CD4-positive, alpha-beta T cell treated with Interleukin-4 for 4 hours (primary cell): ENCODE measurements around the gene MGAT4B.
"Not testable (repeated sequence)": the region's sequence is repeated elsewhere in the genome, so short reads cannot be mapped to it uniquely, and the experiment has no call there.

Experiments
- DNase-seq: peaks from one replicate; pipeline ENCODE4 v3.0.0-alpha.2; 2020

Gene MGAT4B

DNA sequence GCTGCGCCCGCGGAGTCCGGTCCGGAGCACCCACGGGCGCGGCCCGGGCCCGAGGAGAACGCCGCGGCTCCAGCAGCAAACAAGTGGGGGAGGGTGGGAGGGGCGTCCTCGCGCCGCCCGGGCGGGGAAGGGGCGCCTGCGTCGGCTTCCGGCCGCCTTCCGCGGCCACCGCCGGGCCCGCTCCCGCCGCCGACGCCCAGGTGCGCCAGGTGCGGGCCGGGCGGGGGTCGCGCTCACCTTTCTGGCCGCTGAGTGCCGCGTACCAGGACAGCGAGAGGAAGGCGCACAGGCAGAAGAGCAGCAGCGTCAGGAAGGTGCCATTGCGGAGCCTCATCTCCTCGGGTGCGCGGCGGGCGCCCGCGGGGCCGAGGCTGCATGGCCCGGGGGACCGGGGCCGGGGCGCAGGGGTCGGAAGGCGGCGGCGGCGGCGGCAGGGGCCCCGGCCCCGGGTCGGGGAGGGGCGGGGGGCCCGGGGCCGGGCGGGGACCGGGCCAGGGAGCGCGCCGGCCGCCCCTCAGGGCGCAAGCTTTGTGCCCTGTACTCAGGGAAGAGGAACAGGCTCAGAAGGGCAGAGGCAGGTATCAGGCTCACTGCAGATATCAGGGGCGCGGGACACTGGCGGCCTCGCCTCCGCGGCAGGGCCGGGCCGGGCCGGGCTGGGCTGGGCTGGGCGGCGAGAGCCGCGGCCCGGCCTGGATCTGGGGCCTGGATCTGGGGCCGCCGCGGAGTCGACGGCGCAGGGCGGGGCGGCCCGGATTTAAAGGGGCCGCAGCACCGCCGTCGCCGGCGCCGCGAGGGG lies at the start of gene MGAT4B:
TSS of gene MGAT4B (minus strand) at position 617 of the 799 bp plus-strand sequence. CDS start at position 334, 283 bp downstream.
- DNase-seq: peak; percentile 56

DNA sequence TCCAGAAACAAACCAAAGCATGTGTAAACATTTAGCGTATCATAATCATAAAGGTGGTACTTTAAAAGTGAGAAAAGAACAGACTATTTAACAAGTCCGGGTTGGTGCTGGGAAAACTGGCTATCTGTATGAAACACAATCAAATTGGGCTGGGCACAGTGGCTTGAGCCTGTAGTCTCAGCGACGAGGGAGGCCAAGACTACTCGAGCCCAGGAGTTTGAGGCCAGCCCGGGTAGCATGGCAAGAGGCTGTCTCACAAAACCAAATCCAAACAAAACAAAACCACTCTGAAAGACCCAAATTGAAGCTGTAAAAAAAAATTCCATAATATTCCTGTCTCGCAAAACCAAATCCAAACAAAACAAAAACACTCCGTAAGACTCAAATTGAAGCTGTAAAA lies 47.7 kb upstream of the MGAT4B start:
- DNase-seq: no peak

DNA sequence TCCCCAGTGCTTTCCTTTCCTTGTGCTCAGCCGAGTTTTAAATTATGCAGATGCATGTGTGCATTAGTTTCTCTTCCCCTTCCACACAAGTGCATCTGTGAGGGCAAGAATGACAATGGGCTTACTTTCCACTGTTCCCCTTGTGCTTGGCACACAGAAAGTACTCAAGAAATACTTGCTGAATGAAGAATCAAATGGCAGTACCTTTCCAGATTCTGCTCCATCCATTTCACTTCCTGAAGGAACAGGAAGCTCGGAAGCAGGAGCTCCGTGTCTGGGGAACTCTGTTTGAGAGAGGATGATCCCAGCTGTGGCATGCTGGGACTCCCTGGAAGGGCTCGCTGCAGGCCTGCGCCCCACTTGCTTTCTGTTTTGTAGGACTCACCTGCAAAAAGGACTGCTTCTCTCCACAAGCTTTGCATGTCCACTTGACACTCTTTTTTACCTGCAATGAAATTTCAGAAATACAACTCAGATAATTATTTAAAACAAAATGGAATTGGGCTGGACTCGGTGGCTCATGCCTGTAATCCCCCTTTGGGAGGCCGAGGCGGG lies 46.4 kb upstream of the MGAT4B start:
- no peak for DNase-seq

DNA sequence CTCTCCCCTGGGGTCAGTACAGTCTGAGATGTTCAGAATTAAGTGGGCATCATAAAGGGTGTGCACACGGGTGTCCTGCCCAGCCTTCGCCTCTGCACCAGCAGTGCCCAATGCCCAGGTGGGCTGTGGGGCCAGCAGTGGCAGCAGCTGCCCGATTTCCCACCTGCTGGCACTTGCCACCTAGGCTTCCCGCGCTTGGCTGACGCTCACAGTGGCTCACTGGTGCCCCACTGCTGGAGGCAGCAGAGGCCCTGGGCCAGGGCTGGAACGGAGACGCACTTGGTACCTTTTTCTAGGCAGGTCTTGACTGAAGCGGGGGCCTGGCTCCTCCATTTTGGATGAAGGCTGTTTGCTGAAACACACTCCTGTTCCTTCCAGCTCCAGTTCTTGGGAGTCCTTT lies 35.0 kb upstream of the MGAT4B start:
- no peak for DNase-seq

DNA sequence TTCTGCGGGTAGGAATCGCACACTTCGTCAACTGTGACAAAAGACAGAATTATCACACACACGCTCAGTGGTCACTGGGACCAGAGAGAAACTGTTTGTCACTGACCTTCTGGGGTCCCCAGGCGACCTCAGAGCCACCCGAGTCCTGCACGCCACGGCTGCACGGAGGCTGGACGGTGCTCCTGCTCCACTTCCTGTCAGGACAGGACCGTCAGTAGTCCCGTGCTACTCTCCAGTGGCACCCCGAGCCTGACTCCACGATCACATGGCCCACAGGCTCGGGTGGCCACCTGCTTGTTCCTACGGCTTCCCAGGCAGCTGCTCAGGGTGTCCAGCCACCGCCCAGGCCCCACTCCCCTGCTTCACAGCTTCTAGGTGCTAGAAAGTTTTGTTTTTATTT lies 34.1 kb upstream of the MGAT4B start:
- DNase-seq: no peak

DNA sequence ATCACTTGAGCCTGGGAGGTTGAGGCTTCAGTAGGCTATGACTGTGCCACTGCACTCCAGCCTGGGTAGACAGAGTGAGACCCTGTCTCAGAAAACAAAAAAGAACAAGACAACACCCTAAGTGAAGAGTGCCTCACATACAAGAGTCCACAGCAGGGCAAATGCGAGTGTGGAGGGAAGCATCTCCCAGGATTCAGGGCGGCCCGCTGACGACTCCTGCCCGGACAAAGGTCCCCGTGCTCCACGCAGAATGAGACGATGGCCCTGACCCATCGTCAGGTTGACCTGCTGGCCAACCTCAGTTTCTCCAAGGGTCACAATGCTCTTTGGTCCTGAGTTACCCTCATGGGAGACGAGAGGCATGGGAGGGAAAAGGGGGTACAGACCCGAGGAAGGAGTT lies 33.7 kb upstream of the MGAT4B start:
- no peak for DNase-seq

DNA sequence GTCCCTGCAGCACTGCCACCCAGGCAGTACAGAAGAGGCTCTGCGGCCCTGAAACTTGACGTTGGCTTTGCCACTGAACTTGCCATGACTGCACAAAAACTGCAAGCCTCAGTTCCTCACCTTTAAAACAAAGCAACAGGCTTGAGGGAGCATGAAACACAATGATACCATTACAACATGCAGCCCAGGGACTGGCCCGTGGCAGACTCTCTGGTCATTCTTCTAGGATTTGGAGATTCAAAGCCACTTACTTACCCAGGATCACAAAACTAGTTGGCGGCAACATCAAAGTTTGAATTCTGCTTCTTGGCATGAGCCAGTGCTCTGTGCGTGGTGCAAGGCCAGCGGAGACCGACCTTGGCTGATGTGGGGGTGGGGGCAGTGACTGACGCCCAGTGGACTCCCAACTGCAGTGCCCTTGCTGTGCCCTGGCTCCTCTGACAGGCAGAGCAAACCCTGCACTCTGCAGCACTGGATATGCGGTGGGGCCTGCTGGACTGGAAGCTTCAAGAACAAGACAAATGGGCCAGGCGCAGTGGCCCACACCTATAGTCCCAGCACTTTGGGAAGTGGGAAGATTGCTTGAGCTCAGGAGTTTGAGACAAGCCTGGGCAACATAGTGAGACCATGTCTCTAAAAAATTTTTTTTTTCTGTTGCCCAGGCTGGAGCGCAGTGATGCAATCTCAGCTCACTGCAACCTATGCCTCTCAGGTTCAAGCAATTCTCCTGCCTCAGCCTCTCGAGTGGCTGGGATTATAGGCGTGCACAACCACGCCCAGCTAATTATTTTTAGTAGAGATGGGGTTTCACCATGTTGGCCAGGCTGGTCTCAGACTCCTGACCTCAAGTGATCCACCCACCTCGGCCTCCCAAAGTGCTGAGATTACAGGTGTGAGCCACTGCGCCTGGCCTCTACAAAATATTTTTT lies 32.9 kb upstream of the MGAT4B start:
- DNase-seq: no peak

DNA sequence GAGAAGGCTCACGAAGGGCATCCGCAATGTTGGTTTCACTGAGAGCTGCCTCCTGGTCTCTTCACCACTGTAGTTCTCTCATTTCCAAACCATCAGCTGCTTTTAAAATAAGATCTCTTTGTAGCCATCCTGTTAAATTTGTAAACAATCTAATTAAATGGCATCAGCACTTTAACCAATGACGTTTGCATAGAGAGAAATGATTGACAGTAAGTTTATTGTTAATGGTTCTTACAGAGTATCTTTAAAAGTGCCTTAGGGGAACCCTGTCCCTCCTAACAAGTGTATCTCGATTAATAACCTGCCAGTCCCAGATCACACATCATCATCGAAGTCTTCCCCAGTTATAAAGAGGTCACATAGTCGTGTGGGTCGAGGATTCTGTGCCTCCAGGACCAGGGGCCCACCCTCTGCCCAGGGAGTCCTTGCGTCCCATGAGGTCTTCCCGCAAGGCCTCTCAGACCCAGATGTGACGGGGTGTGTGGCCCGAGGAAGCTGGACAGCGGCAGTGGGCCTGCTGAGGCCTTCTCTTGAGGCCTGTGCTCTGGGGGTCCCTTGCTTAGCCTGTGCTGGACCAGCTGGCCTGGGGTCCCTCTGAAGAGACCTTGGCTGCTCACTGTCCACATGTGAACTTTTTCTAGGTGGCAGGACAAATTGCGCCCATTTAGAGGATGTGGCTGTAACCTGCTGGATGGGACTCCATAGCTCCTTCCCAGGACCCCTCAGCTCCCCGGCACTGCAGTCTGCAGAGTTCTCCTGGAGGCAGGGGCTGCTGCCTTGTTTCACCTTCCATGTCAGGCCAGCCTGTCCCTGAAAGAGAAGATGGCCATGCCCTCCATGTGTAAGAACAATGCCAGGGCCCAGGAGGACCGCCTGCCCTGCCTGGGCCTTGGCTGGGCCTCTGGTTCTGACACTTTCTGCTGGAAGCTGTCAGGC lies 30.7 kb upstream of the MGAT4B start:
- DNase-seq: no peak

DNA sequence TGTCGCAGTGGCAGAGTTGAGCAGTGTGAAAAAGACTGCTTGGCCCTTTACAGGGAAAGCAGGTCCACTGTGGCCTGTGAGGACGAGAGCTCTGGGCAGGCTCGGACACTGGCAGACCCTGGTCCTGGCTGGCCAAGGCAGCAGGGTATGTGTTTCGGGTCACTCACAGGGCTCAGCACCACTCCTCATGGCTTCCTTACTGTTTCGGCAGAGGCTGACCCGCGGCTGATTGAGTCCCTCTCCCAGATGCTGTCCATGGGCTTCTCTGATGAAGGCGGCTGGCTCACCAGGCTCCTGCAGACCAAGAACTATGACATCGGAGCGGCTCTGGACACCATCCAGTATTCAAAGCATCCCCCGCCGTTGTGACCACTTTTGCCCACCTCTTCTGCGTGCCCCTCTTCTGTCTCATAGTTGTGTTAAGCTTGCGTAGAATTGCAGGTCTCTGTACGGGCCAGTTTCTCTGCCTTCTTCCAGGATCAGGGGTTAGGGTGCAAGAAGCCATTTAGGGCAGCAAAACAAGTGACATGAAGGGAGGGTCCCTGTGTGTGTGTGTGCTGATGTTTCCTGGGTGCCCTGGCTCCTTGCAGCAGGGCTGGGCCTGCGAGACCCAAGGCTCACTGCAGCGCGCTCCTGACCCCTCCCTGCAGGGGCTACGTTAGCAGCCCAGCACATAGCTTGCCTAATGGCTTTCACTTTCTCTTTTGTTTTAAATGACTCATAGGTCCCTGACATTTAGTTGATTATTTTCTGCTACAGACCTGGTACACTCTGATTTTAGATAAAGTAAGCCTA lies 29.8 kb upstream of the MGAT4B start:
- DNase-seq: peak; percentile 83

DNA sequence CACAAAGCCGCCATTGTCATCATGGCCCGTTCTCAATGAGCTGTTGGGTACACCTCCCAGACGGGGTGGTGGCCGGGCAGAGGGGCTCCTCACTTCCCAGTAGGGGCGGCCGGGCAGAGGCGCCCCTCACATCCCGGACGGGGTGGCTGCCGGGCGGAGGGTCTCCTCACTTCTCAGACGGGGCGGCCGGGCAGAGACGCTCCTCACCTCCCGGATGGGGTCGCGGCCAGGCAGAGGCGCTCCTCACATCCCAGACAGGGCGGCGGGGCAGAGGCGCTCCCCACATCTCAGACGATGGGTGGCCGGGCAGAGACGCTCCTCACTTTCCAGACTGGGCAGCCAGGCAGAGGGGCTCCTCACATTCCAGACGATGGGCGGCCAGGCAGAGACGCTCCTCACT lies 28.2 kb upstream of the MGAT4B start:
- DNase-seq: not testable (repeated sequence)

DNA sequence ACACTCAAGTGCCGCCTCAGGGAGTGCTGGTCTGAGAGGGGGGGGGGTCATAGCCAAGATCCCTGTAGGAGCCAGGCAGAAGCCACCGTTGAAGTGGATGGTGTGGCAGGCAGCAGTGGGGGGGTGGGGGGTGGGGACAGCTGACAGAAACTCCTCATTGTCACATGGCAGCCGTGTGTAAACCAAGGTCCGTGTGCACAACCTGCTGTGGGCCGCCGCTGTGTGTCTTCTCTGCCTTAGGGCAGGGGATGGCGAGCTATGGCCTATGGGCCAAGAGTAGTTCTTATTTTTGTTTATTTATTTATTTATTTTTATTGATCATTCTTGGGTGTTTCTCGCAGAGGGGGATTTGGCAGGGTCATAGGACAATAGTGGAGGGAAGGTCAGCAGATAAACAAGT lies 27.5 kb upstream of the MGAT4B start:
- DNase-seq: no peak

DNA sequence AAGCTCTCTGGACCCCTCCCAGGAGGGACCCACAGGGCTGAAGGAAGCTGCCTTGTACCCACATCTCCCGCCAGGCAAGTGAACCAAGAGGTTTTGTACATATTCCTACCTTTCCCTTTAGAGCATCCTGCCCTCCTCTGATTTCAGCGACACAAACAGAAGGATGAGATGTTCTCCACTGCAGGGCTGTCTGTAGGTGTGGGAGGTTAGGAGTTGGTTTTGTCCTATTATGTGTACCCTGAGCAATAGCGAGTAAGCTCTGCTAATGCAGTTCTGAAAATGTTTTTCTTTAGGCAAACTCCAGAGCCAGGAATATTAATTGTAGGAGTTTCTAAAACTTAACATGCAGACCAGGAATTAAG lies 27.0 kb upstream of the MGAT4B start:
- no peak for DNase-seq

DNA sequence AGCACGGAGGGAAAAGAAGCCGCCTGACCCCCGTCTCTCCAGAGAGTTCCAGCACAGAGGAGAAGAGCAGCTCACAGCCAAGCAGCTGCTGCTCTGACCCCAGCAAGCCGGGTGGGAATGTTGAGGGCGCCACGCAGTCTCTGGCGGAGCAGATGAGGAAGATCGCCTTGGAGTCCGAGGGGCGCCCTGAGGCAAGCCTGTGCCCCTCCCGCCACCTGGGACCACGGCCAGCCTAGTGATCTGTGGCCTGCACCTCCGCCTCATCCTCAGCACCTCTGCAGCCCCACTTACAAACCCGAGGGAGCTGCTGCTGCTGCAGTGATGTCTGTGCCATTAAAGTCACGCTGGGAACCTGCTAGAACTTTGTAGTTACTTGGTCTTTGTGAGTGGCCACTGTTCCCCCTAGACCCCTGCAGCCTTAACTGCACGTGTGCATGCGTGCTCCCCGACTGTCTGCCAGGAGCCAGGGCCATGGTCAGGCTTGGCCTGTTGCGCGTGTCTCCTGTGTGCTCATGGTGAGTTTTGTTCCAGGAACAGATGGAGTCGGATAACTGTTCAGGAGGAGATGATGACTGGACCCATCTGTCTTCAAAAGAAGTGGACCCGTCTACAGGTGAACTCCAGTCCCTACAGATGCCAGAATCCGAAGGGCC lies 26.5 kb upstream of the MGAT4B start:
- no peak for DNase-seq

DNA sequence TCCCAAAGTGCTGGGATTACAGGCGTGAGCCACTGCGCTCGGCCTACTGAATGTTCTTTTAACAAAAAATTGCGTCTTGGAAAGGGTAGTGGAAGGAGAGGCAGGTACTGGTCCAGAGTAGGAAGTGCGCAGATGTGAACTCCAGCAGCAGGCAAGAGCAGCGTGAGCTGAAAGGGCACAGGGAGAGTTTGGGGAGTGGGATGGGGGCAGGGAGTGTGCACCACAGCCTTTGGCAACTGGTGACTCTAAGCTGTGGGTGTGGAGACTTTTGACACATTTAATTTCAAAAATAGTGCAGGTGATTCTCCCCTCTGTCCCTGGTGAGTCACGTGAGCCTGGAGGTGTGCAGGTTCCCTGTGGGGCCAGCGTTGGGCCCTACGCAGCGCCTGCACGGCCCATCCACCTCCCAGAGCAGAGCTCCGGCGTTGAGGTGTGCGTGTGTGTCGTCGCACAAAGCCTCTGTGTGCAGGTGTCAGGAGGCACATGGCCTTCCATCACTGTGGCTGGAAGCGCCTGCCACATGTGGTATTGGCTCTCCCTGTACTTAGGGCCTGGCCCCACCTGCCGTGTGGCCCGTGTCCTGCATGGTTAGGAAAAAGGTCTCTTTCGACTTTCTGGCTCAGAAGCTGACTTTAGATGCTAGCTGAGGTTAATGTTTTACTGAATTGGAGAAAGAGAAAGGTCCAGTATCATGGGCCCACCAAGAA lies 25.5 kb upstream of the MGAT4B start:
- DNase-seq: no peak

DNA sequence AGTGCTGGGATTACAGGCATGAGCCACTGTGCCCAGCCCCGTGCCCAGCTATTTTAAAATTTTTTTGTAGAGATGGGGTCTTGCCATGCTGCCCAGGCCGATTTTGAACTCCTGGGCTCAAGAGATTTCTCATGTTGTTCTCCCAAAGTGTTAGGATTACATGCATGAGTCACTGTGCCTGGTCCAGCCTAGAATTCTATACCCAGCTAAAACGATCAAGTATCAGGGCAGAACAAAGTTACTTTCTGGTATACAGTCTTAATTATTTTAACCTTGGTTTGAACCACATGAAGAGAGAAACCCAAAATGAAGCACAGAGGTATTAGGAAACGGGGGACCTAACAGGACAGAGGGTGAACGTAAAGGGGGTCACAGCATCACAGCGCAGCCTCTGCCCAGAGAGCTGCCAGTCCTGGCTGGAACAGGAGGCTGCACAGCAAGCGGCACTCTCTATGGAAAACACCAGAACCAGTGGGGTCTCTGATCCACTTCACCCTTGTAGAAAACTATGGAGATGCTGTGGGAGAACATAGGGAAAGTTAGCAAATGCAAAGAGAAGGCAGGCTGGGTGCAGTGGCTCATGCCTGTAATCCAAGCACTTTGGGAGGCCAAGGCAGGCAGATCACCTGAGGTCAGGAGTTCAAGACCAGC lies 24.3 kb upstream of the MGAT4B start:
- no peak for DNase-seq

DNA sequence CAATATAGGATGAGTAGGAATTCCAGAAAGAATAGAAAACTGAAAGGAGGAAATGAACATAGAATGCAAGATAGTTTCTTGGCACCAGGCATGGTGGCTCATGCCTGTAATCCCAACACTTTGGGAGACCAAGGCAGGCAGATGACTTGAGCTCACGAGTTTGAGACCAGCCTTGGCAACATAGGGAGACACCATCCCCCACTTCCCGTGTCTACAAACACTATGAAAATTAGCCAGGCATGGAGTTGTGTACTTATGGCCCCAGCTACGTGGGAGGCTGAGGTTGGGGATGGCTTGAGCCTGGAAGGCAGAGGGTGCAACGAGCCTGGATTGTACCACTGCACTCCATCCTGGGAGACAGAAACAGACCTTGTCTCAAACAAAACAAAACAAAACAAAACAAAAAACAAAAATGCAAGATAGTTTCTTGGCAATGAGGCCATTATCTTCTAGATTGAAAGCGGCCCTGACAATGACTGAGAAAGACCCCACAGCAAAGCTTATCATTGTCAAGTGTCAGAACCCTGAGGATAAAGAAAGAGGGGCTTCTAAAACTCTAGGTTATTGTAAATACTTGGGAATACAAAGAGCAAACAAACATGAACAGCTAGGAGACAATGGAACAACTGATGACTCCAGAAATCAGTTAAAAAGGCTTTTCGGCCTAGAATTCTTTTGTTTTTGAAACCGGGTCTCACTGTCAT lies 23.2 kb upstream of the MGAT4B start:
- DNase-seq: no peak

DNA sequence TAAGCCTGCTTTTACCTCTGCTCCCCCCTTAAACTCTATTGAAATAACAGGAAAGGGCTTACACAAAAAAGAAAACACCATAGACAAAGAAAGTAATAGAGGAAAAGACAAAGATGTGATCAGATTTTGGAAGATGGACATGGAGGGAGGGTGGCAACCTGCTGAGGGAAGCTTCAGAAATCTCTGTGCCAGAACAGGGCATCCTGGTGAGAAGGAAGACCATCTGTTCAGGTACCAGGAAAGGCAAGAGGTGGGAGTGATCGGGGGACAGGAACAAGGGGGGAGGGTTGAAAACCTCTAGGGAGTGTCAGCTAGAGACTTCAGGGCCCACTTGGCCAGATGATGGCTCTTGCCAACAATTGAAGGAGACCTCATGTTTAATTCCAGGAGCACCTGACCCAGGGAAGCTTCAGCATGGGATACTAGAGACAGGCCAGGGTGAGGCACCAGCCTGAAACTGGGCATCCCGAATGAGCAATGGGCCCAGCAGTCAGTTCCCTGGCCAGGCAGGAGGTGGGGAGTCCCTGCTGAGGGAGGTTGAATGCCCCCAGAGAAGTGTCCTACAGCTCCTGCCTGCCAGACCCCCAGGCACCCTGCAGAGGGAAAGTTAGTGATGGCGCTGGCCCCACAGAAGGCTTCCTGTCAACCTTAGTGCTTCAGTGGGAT lies 22.2 kb upstream of the MGAT4B start:
- no peak for DNase-seq

DNA sequence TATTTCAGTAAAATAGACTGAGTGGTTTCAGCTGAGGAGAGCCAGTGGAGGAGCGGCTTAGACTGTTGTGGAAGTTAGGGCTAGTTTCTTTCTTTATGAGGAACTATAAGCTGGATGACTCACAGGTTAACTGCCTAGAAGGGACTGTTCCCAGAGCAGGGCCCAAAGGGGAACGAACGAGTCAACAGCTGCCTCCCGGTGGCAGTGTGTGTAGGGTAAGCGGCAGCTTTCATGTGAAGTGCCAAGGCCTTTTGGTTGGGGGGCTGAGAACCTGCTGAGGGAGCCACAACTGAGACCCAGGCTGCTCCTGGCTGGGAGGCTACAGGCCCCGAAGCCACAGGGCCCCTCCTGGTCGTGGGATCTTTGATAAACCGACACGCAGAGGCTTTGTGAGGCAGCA lies 21.0 kb upstream of the MGAT4B start:
- DNase-seq: peak; percentile 42
